Mesenchymal stem cell (in vitro differentiated cells and primary cell): ENCODE measurements around the gene LAGE3.

Source experiments
- DNase-seq: peaks from one replicate; pipeline ENCODE4 v3.0.0-alpha.2; 2013
- H2AFZ ChIP-seq: one replicate; pipeline ENCODE4 v1.6.1; 2013; ENCODE audit warnings: low read depth, mild to moderate bottlenecking, control low read depth, inconsistent platforms, low read length, moderate library complexity
- H2AK5ac ChIP-seq: 2 replicates; pipeline ENCODE4 v1.6.1; 2013; ENCODE audit warnings: low read length, moderate library complexity, mild to moderate bottlenecking, inconsistent platforms; ENCODE audit not compliant: severe bottlenecking
- H2BK120ac ChIP-seq: one replicate; pipeline ENCODE4 v1.6.1; 2013; ENCODE audit warnings: low read depth, mild to moderate bottlenecking, inconsistent platforms, low read length, moderate library complexity
- H2BK12ac ChIP-seq, 2 experiments: one replicate each; pipeline ENCODE4 v1.6.1; 2013; ENCODE audit warnings: inconsistent platforms in 2 of 2, low read length in 2 of 2, mild to moderate bottlenecking in 2 of 2, moderate library complexity in 2 of 2, control low read depth in 1 of 2
- H2BK15ac ChIP-seq: one replicate; pipeline ENCODE4 v1.6.1; 2013; ENCODE audit warnings: mild to moderate bottlenecking, low read depth, inconsistent platforms; ENCODE audit not compliant: poor library complexity, severe bottlenecking
- H2BK5ac ChIP-seq: 2 replicates; pipeline ENCODE4 v1.6.1; 2013; ENCODE audit warnings: low read depth, mild to moderate bottlenecking, low read length, control low read depth, inconsistent platforms; ENCODE audit not compliant: poor library complexity, severe bottlenecking
- H3K14ac ChIP-seq, 2 experiments: one replicate each; pipeline ENCODE4 v1.6.1; 2013; ENCODE audit warnings: inconsistent platforms in 2 of 2, low read length in 2 of 2, control low read depth in 1 of 2, mild to moderate bottlenecking in 1 of 2, moderate library complexity in 1 of 2
- H3K18ac ChIP-seq, 2 experiments: one replicate each; pipeline ENCODE4 v1.6.1; 2013; ENCODE audit warnings: inconsistent platforms in 2 of 2, low read length in 2 of 2, control low read depth in 1 of 2, low read depth in 1 of 2, mild to moderate bottlenecking in 1 of 2
- H3K23ac ChIP-seq, 2 experiments: one replicate each; pipeline ENCODE4 v1.6.1; 2013; ENCODE audit warnings: inconsistent platforms in 2 of 2, low read length in 2 of 2, mild to moderate bottlenecking in 2 of 2, moderate library complexity in 2 of 2, control low read depth in 1 of 2
- H3K27ac ChIP-seq: 2 replicates; pipeline ENCODE4 v1.5.1; 2013; ENCODE audit warnings: mild to moderate bottlenecking, moderate library complexity, low read length, control low read depth, inconsistent platforms; ENCODE audit not compliant: poor library complexity, severe bottlenecking
- H3K27me3 ChIP-seq, 2 experiments: 2 replicates each; pipeline versions ENCODE4 v1.6.1 to v1.7.0; 2013; ENCODE audit warnings: low read length in 2 of 2, mild to moderate bottlenecking in 2 of 2, moderate library complexity in 2 of 2, control low read depth in 1 of 2, inconsistent platforms in 1 of 2; ENCODE audit not compliant: control insufficient read depth in 1 of 2, insufficient read depth in 1 of 2
- H3K36me3 ChIP-seq, 2 experiments: 2 replicates each; pipeline versions ENCODE4 v1.6.1 to v1.7.0; 2013; ENCODE audit warnings: low read length in 2 of 2, control low read depth in 1 of 2, inconsistent platforms in 1 of 2, low read depth in 1 of 2, mild to moderate bottlenecking in 1 of 2; ENCODE audit not compliant: insufficient read depth in 2 of 2, control insufficient read depth in 1 of 2
- H3K4ac ChIP-seq, 2 experiments: one replicate each; pipeline ENCODE4 v1.6.1; 2013; ENCODE audit warnings: inconsistent platforms in 2 of 2, low read length in 2 of 2, mild to moderate bottlenecking in 2 of 2, moderate library complexity in 2 of 2, control low read depth in 1 of 2, low read depth in 1 of 2
- H3K4me1 ChIP-seq: 2 replicates; pipeline ENCODE4 v1.6.1; 2013; ENCODE audit warnings: low read depth, low read length, control low read depth; ENCODE audit not compliant: control insufficient read depth, insufficient read depth
- H3K4me2 ChIP-seq: 2 replicates; pipeline ENCODE4 v1.6.1; 2013; ENCODE audit warnings: low read length, mild to moderate bottlenecking, inconsistent platforms; ENCODE audit not compliant: poor library complexity, severe bottlenecking
- H3K4me3 ChIP-seq, 2 experiments: 2 replicates each; pipeline versions ENCODE4 v1.5.1 to v1.7.0; 2013; ENCODE audit warnings: low read length in 2 of 2, mild to moderate bottlenecking in 2 of 2, control low read depth in 1 of 2, low read depth in 1 of 2; ENCODE audit not compliant: insufficient read depth in 1 of 2
- H3K79me1 ChIP-seq: replicated peaks from 2 replicates; pipeline ENCODE4 v1.6.1; 2013; ENCODE audit warnings: mild to moderate bottlenecking, control low read depth, low read length, inconsistent platforms; ENCODE audit not compliant: poor library complexity, severe bottlenecking
- H3K9ac ChIP-seq: 2 replicates; pipeline ENCODE4 v1.7.0; 2013; ENCODE audit warnings: mild to moderate bottlenecking, low read length, moderate library complexity
- H3K9me3 ChIP-seq: 2 replicates; pipeline ENCODE4 v1.7.0; 2013; ENCODE audit warnings: mild to moderate bottlenecking, low read length; ENCODE audit not compliant: control insufficient read depth
- H4K8ac ChIP-seq: one replicate; pipeline ENCODE4 v1.6.1; 2013; ENCODE audit warnings: inconsistent platforms, mild to moderate bottlenecking, low read length, moderate library complexity
- H4K91ac ChIP-seq: one replicate; pipeline ENCODE4 v1.6.1; 2013; ENCODE audit warnings: mild to moderate bottlenecking, low read length, inconsistent platforms
- WGBS: methylation state at CpG from one replicate; pipeline ENCODE4 v1.1.7; 2013; ENCODE audit warnings: mixed read lengths; 5-methylcytosine and 5-hydroxymethylcytosine counted together

Gene LAGE3

DNA sequence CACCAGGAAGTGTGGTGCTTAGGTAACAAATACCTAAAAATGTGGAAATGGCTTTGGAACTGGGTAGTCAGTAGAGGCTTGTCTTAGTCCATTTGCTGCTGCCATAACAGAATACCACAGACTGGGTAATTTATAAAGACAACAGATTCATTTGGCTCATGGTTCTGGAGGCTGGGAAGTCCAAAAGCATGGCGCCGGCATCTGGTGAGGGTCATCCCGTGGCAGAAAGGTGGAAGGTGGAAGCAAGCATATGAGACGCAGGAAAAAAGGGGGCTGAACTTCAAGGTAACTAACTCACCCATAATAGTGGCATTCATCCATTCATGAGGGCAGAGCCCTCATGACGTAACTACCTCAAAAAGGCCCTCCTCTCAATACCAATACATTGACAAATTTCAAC, 30.4 kb upstream of the LAGE3 start:
- H3K9ac ChIP-seq: no peak overlapping the region
- H4K91ac ChIP-seq: no peak overlapping the region
- no peak overlapping the region for H3K23ac ChIP-seq

DNA sequence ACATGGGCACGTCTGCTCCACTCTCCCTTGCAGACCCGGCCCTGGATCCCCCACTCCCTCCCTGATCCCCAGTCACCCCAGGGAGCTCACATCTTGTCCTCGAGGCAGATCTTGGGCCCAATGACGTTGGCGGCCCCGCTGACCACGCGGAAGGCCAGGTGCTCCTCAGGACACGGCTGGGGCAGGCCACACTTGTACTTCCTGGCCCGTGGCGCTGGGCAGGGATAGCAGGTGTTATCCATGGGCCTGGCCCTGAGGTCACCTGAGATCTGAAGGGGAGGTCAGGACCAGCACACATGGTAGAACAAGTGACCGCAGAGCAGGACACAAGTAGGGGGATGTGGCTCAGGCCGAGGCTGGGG, 29.3 kb upstream of the LAGE3 start:
- Histone ChIP-seq H3K36me3 (peaks cover 28 to 45% of the 10 kb centered on the region in 2 experiments), H2BK5ac (no peak overlapping the region), H3K14ac (no peak overlapping the region), H3K4me1 (peaks cover 10% of the 10 kb centered on the region), H2AK5ac (no peak overlapping the region), H3K23ac (no peak overlapping the region), H3K79me1 (peaks cover 4% of the 10 kb centered on the region), H3K4me2 (no peak overlapping the region), H3K27ac (no peak overlapping the region), H3K18ac (no peak overlapping the region), H3K27me3 (no peaks in the 10 kb centered on the region), H2BK12ac (no peak overlapping the region), H4K8ac (no peak overlapping the region), H3K4me3 (no peak overlapping the region), H2BK15ac (no peak overlapping the region), H2BK120ac (no peak overlapping the region), H3K9ac (no peak overlapping the region), H3K4ac (no peak overlapping the region), H3K9me3 (peaks cover 10% of the 10 kb centered on the region), H2AFZ (no peak overlapping the region), H4K91ac (no peak overlapping the region)
- no peak for DNase-seq
- WGBS: 94% methylated on average over 13 of the region's 13 CpGs

More for the DNA sequence above, 30.4 kb upstream of the LAGE3 start:
- Histone ChIP-seq H3K9me3 (peaks cover 10% of the 10 kb centered on the region), H3K27me3 (no peaks in the 10 kb centered on the region), H3K18ac (no peak overlapping the region), H2BK120ac (no peak overlapping the region), H3K4me3 (no peak overlapping the region), H4K8ac (no peak overlapping the region), H3K79me1 (peaks cover 4% of the 10 kb centered on the region), H3K36me3 (peaks cover 28 to 45% of the 10 kb centered on the region in 2 experiments), H2AFZ (no peak overlapping the region), H2AK5ac (no peak overlapping the region), H3K27ac (no peak overlapping the region), H2BK5ac (no peak overlapping the region), H2BK15ac (no peak overlapping the region), H3K14ac (no peak overlapping the region), H3K4ac (no peak overlapping the region), H3K4me2 (no peak overlapping the region), H3K4me1 (peaks cover 10% of the 10 kb centered on the region), H2BK12ac (no peak overlapping the region)
- DNase-seq: no peak
- WGBS: 100% methylated on average over 2 of the region's 5 CpGs

DNA sequence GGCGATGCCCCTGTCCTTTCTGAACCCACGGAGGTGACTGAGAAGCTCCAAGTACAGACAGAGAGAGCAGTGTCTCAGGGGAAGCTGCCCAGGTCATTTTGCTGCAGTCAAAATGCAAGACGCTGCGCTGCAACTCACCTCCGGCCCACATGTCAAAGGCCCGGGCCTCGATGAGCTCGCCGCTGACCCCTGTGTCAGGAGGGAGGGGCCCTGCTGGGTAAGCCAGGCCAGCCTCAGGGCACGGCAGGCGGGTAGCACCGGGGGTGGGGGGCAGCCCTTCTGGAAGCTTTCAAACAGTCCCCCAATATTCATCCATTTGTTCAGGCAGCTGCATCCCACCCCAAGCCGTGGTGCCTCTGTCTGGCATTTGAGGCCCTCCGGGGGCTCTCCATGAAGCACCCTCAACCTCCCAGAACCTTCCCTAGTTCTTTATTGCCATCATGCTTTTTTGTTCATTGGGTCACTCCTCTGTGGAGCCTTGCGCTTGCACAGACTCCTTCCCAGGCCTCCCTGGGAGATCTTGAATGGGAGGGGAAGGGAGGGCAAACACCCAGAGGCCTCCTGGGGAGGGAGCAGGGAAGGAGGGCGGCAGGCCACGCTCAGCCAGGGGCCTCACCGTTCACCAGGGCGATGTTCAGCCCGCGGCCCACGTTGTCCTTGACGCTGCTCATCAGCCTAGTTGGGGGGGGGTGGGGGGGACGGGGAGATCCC, 28.7 kb upstream of the LAGE3 start:
- Histone ChIP-seq H2BK12ac (no peak overlapping the region), H2BK5ac (no peak overlapping the region), H3K4me1 (peaks cover 10% of the 10 kb centered on the region), H2BK15ac (no peak overlapping the region), H3K9me3 (peaks cover 10% of the 10 kb centered on the region), H2AFZ (no peak overlapping the region), H3K36me3 (peaks cover 28 to 43% of the 10 kb centered on the region in 2 experiments), H3K79me1 (peaks cover 4% of the 10 kb centered on the region), H2AK5ac (no peak overlapping the region), H3K4me2 (no peak overlapping the region), H3K27me3 (no peaks in the 10 kb centered on the region), H3K23ac (no peak overlapping the region), H3K4me3 (no peak overlapping the region), H3K4ac (no peak overlapping the region), H2BK120ac (no peak overlapping the region), H4K91ac (no peak overlapping the region), H4K8ac (no peak overlapping the region), H3K14ac (no peak overlapping the region), H3K18ac (no peak overlapping the region), H3K9ac (no peak overlapping the region), H3K27ac (no peak overlapping the region)
- 92% methylated on average over 16 of the region's 24 CpGs for WGBS
- no peak for DNase-seq

DNA sequence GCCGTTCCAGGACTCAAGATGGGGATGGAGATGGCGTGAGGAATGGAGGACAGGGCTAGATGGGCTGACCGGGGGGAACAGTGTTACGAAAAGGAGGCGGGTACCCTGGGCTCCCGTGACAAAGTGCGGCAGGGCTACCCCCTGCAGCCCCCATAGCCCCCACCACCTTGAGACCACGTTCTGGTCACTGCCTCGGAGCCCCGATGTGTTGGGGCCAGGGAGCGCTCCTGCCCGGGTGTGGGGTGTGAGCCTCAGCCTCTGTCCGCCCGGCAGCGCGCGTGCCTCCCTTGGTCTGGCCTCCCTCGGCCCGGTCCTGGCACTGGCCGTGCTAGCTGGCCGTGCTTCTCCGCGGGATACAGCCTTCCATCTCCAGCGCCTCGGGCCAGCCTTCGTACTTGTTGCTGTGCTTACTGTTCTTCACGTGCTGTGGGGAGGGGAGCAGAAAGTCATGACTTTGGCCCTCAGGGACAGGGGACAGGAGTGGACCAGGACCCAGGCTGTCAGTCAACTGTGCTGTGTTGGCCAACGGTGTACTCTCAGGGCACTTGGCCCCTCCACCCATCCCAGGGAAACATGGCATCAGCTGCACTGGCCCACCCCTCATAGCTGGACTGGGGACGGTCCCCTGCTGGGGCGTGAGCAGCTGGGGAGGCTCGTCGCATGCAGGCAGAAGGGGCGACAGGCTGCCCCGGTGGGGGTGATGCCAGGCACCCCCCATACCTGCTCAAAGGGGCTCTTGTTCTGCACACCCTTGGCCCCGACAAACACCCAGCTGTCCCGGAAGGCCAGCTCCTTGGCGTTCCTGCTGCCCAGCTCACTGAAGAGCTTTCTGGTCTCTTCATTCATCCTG, 27.6 kb upstream of the LAGE3 start:
- Histone ChIP-seq H2BK15ac (no peak overlapping the region), H3K36me3 (peaks cover 28 to 35% of the 10 kb centered on the region in 2 experiments), H3K4me2 (no peak overlapping the region), H3K4me3 (peak overlapping the region in 1 of 2 experiments; percentile 9), H3K9ac (no peak overlapping the region), H3K23ac (peak overlapping the region in 1 of 2 experiments; percentile 78), H4K91ac (peak overlapping the region; percentile 50), H3K27ac (no peak overlapping the region), H2AK5ac (no peak overlapping the region), H3K9me3 (peaks cover 10% of the 10 kb centered on the region), H4K8ac (peak overlapping the region; percentile 64), H2BK12ac (no peak overlapping the region), H3K79me1 (peaks cover 1% of the 10 kb centered on the region), H3K4me1 (peaks cover 10% of the 10 kb centered on the region), H3K18ac (no peak overlapping the region), H2AFZ (no peak overlapping the region), H3K27me3 (peaks cover 0 to 4% of the 10 kb centered on the region in 2 experiments), H2BK120ac (no peak overlapping the region), H3K14ac (no peak overlapping the region), H2BK5ac (no peak overlapping the region), H3K4ac (no peak overlapping the region)
- 93% methylated on average over 27 of the region's 37 CpGs for WGBS
- DNase-seq: no peak
